HepG2 (cell line): Measurements from ENCODE around the gene IFI27L2. TPM values are rescaled to one million over a fixed set of nuclear protein-coding genes. Genes with fewer than 3 reads are reported as not detected.
A peak's percentile ranks its signal among the peaks of the same experiment; 100 is the strongest.

ENCODE experiments used
- CREBL2 ChIP-seq: sonication (generic); formaldehyde crosslinking; IDR thresholded peaks from 2 replicates; pipeline ENCODE4 v1.8.1; 2023; ENCODE audit warnings: missing genetic modification reagents, mild to moderate bottlenecking, borderline replicate concordance
- CTCF ChIP-seq: sonication (generic); formaldehyde crosslinking; IDR thresholded peaks from 2 replicates; pipeline ENCODE4 v1.5.0; 2020; ENCODE audit warnings: mild to moderate bottlenecking, missing genetic modification reagents, moderate library complexity
- HMG20A ChIP-seq: IDR thresholded peaks from 2 replicates; pipeline ENCODE4 v1.6.1; 2016; ENCODE audit warnings: borderline replicate concordance
- KDM1A ChIP-seq: IDR thresholded peaks from 2 replicates; pipeline ENCODE4 v1.6.1; 2016; ENCODE audit warnings: missing compliant biosample characterization
- MAFK ChIP-seq, 2 experiments: IDR thresholded peaks in 1 of 2; conservative IDR thresholded peaks in 1 of 2; 2 replicates each; pipeline ENCODE4 v1.6.1; 2011; ENCODE audit warnings: improper control_type of control experiment in 2 of 2, low read length in 2 of 2
- MZF1 ChIP-seq: sonication (generic); formaldehyde crosslinking; IDR thresholded peaks from 2 replicates; pipeline ENCODE4 v1.8.1; 2023; ENCODE audit warnings: mild to moderate bottlenecking, missing genetic modification reagents, borderline replicate concordance
- NR2F2 ChIP-seq: IDR thresholded peaks from 2 replicates; pipeline ENCODE4 v1.6.1; 2012; ENCODE audit warnings: low read depth, inconsistent platforms, borderline replicate concordance
- SMC3 ChIP-seq: IDR thresholded peaks from 2 replicates; pipeline ENCODE4 v1.6.1; 2011; ENCODE audit warnings: low read length, improper control_type of control experiment
- TCF7 ChIP-seq: sonication (generic); IDR thresholded peaks from 2 replicates; pipeline ENCODE4 v1.6.1; 2016; ENCODE audit warnings: antibody characterized with exemption, low read depth
- TSC22D2 ChIP-seq: sonication (generic); formaldehyde crosslinking; IDR thresholded peaks from 2 replicates; pipeline ENCODE4 v1.5.1; 2020; ENCODE audit warnings: missing genetic modification reagents, mild to moderate bottlenecking, borderline replicate concordance
- WIZ ChIP-seq: sonication (generic); formaldehyde crosslinking; IDR thresholded peaks from 2 replicates; pipeline ENCODE4 v1.5.1; 2020; ENCODE audit warnings: mild to moderate bottlenecking, missing genetic modification reagents
- ZGPAT ChIP-seq: IDR thresholded peaks from 2 replicates; pipeline ENCODE4 v1.6.1; 2016; ENCODE audit warnings: mild to moderate bottlenecking
- ZNF230 ChIP-seq: sonication (generic); formaldehyde crosslinking; IDR thresholded peaks from 2 replicates; pipeline ENCODE4 v1.4.0; 2020; ENCODE audit warnings: mild to moderate bottlenecking, missing genetic modification reagents
- ZNF564 ChIP-seq: sonication (generic); formaldehyde crosslinking; IDR thresholded peaks from 2 replicates; pipeline ENCODE4 v1.8.1; 2023; ENCODE audit warnings: mild to moderate bottlenecking, missing genetic modification reagents
- ZNF598 ChIP-seq: sonication (generic); formaldehyde crosslinking; IDR thresholded peaks from 2 replicates; pipeline ENCODE4 v1.5.1; 2020; ENCODE audit warnings: mild to moderate bottlenecking, missing genetic modification reagents, borderline replicate concordance
- polyA plus RNA-seq, 8 experiments: library from polyadenylated mRNA; depleted of rRNA in 3 of 8; stranded (reverse) in 7 of 8; unstranded in 1 of 8; fragments of >200 nt; fragmentation: Illumina TruSeq in 4 of 8; extraction: Trizol in 4 of 8; gene quantifications; 2 replicates each; pipeline versions ENCODE4 v1.2.1 to v1.2.3, GENCODE V29; 2011 to 2016; ENCODE audit warnings: low read depth in 4 of 8, missing spikeins in 1 of 8, mixed read lengths in 1 of 8; ENCODE audit not compliant: insufficient read depth in 1 of 8
- total RNA-seq, 5 experiments: library from RNA; depleted of rRNA; stranded (reverse); fragments of >200 nt; fragmentation: Illumina TruSeq; extraction: Trizol; gene quantifications; 2 replicates each; pipeline ENCODE4 v1.2.3, GENCODE V29; 2016; ENCODE audit warnings: low read depth in 1 of 5

Gene IFI27L2
- total and polyA plus RNA-seq, 2 of the 13 experiments (the other 11 are each of a cell fraction or from before 2014, with no cell fraction given), result 4.3 to 4.8 TPM

GRCh38 chr14:94132285-94132887 lies 3.0 kb upstream of the IFI27L2 start (continued):
- no peak for TF ChIP-seq ZGPAT (CRISPR knock-in tag)
- TF ChIP-seq ZNF230 (CRISPR knock-in tag), result no peak
- TF ChIP-seq NR2F2, result no peak
- no peak for TF ChIP-seq HMG20A (CRISPR knock-in tag)
- no peak for TF ChIP-seq CREBL2 (CRISPR knock-in tag)
- no peak for TF ChIP-seq MZF1 (CRISPR knock-in tag)
- TF ChIP-seq KDM1A (CRISPR knock-in tag), result no peak
- TF ChIP-seq SMC3, result peak; percentile 58
- no peak for TF ChIP-seq WIZ (CRISPR knock-in tag)
- 0 out of 4 replicates have a peak, but pooled peaks have one; percentile 12 to 19 for TF ChIP-seq MAFK (conservative IDR thresholded peaks at IDR 0.05 in 1 of 2, IDR thresholded peaks at IDR 0.05 in 1 of 2; ENCODE audit: low read length in 2 of 2)
- no peak for TF ChIP-seq TCF7
- no peak for TF ChIP-seq ZNF598 (CRISPR knock-in tag)
- peak; percentile 68 for TF ChIP-seq CTCF (CRISPR knock-in tag)
- no peak for TF ChIP-seq ZNF564
- TF ChIP-seq TSC22D2 (CRISPR knock-in tag), result no peak
